Activated B cell treated with CpG ODN at 0.5 μM for 24 hours (primary cell): Measurements from ENCODE around the gene VEZT. TPM values are rescaled to one million over a fixed set of nuclear protein-coding genes. Genes with fewer than 3 reads are reported as not detected.

Source experiments
- ATAC-seq: fragments of 200-7000 bp; cut with Tn5 transposase; one replicate; pipeline ENCODE4 v1.10.0; 2021; ENCODE audit warnings: low read depth, mild to moderate bottlenecking, moderate library complexity
- CTCF ChIA-PET: fragments of 350-600 bp; sonication (Branson Sonifier 250); formaldehyde crosslinking; loops from one replicate; lab custom pipeline; 2021; ENCODE audit warnings: antibody characterized with exemption; lab: Charles Lee
- POLR2A ChIA-PET: fragments of 350-600 bp; sonication (Branson Sonifier 250); formaldehyde crosslinking; loops from one replicate; lab custom pipeline; 2021; ENCODE audit warnings: antibody characterized with exemption; lab: Charles Lee
- DNase-seq: peaks from one replicate; pipeline ENCODE4 v3.0.0; 2022
- H3K27ac Mint-ChIP-seq: one replicate; pipeline ENCODE4 v1.8.0; 2020; ENCODE audit warnings: mixed read lengths
- H3K27me3 Mint-ChIP-seq: one replicate; pipeline ENCODE4 v1.8.0; 2021; ENCODE audit warnings: mixed read lengths
- H3K36me3 Mint-ChIP-seq: one replicate; pipeline ENCODE4 v1.8.0; 2021; ENCODE audit warnings: low read depth, mixed read lengths
- H3K4me1 Mint-ChIP-seq: one replicate; pipeline ENCODE4 v1.8.0; 2021; ENCODE audit warnings: mixed read lengths
- H3K4me3 Mint-ChIP-seq: one replicate; pipeline ENCODE4 v1.8.0; 2020; ENCODE audit warnings: mild to moderate bottlenecking, mixed read lengths
- H3K9me3 Mint-ChIP-seq: one replicate; pipeline ENCODE4 v1.8.0; 2020; ENCODE audit warnings: mixed read lengths
- intact Hi-C: fragments of 100-400 bp; cut with micrococcal nuclease; formaldehyde crosslinking; loops from one replicate; pipeline ENCODE4 v1.15.1; 2024
- total RNA-seq: library from RNA; stranded (reverse); gene quantifications from 2 replicates; pipeline ENCODE4 v1.2.3, GENCODE V29; 2022
- TF ChIP-seq, protein P1 (sequence below): fragments of 200-600 bp; IDR thresholded peaks from one replicate; pipeline ENCODE4 v1.8.0; 2022; ENCODE audit warnings: antibody characterized with exemption, mild to moderate bottlenecking

VEZT gene
- total RNA-seq, 1 donor from 2014 or later, result 58.7 TPM

GRCh38 chr12:95206916-95207315 is 10.7 kb upstream of the VEZT start:
- CTCF ChIA-PET, result no interaction called here
- H3K27me3 Mint-ChIP-seq, result no peaks in the 10 kb centered on the region
- H3K27ac Mint-ChIP-seq, result no peak overlapping the region
- no peak for DNase-seq
- POLR2A ChIA-PET, result interaction anchor here (0.7 kb wide), 1 partner anchor 1768 kb away, joined by 4 read pairs; no protein-coding TSS in a partner anchor
- TF ChIP-seq, protein P1, sequence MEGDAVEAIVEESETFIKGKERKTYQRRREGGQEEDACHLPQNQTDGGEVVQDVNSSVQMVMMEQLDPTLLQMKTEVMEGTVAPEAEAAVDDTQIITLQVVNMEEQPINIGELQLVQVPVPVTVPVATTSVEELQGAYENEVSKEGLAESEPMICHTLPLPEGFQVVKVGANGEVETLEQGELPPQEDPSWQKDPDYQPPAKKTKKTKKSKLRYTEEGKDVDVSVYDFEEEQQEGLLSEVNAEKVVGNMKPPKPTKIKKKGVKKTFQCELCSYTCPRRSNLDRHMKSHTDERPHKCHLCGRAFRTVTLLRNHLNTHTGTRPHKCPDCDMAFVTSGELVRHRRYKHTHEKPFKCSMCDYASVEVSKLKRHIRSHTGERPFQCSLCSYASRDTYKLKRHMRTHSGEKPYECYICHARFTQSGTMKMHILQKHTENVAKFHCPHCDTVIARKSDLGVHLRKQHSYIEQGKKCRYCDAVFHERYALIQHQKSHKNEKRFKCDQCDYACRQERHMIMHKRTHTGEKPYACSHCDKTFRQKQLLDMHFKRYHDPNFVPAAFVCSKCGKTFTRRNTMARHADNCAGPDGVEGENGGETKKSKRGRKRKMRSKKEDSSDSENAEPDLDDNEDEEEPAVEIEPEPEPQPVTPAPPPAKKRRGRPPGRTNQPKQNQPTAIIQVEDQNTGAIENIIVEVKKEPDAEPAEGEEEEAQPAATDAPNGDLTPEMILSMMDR, result no peak
- H3K36me3 Mint-ChIP-seq, result no peaks in the 10 kb centered on the region
- H3K4me3 Mint-ChIP-seq, result no peak overlapping the region
- intact Hi-C loops, result no loop called here
- peaks cover 27% of the 10 kb centered on the region for H3K4me1 Mint-ChIP-seq
- H3K9me3 Mint-ChIP-seq, result peaks cover 2% of the 10 kb centered on the region
- ATAC-seq, result no peak

GRCh38 chr12:95207407-95207806 is 10.2 kb upstream of the VEZT start:
- TF ChIP-seq, protein P1, result no peak
- Mint-ChIP-seq H3K36me3 (no peaks in the 10 kb centered on the region), H3K27ac (no peak overlapping the region), H3K27me3 (no peaks in the 10 kb centered on the region), H3K4me3 (no peak overlapping the region), H3K4me1 (peaks cover 26% of the 10 kb centered on the region), H3K9me3 (peaks cover 2% of the 10 kb centered on the region)
- ChIA-PET POLR2A (no interaction called here), CTCF (no interaction called here)
- intact Hi-C loops, result no loop called here
- ATAC-seq, result no peak
- no peak for DNase-seq

GRCh38 chr12:95208678-95209077 is 8.9 kb upstream of the VEZT start:
- Mint-ChIP-seq H3K4me3 (no peak overlapping the region), H3K9me3 (peaks cover 2% of the 10 kb centered on the region), H3K27ac (no peak overlapping the region), H3K27me3 (no peaks in the 10 kb centered on the region), H3K36me3 (no peaks in the 10 kb centered on the region), H3K4me1 (peaks cover 16% of the 10 kb centered on the region)
- DNase-seq, result no peak
- ChIA-PET POLR2A (no interaction called here), CTCF (no interaction called here)
- intact Hi-C loops, result no loop called here
- ATAC-seq, result no peak
- TF ChIP-seq, protein P1, result no peak

- H3K4me1 Mint-ChIP-seq, result peaks cover 21% of the 10 kb centered on the region
- intact Hi-C loops, result loop anchor here (10.0 kb wide), 3 partner anchors 398 to 1692 kb away; partner anchors contain the start of genes NEDD1 and PLXNC1
- TF ChIP-seq, protein P1, result no peak
- peaks cover 4% of the 10 kb centered on the region for H3K36me3 Mint-ChIP-seq
- H3K4me3 Mint-ChIP-seq, result peak overlapping the region; percentile 2
- H3K9me3 Mint-ChIP-seq, result no peaks in the 10 kb centered on the region
- ATAC-seq, result no peak
- no peak for DNase-seq
- ChIA-PET CTCF (no interaction called here), POLR2A (no interaction called here)
- H3K27ac Mint-ChIP-seq, result no peak overlapping the region
- H3K27me3 Mint-ChIP-seq, result no peaks in the 10 kb centered on the region
Measured at GRCh38 chr12:95212586-95212985, 5.0 kb upstream of the VEZT start.

GRCh38 chr12:95213119-95213518 is 4.5 kb upstream of the VEZT start:
- TF ChIP-seq, protein P1, result no peak
- intact Hi-C loops, result loop anchor here (10.0 kb wide), 3 partner anchors 398 to 1692 kb away; partner anchors contain the start of genes NEDD1 and PLXNC1
- no peak for DNase-seq
- ChIA-PET POLR2A (interaction anchor here (0.5 to 0.8 kb wide), 2 partner anchors 8 to 14 kb away, joined by 3 to 4 read pairs; no protein-coding TSS in a partner anchor), CTCF (no interaction called here)
- H3K27me3 Mint-ChIP-seq, result no peaks in the 10 kb centered on the region
- no peak for ATAC-seq
- peaks cover 7% of the 10 kb centered on the region for H3K36me3 Mint-ChIP-seq
- H3K4me3 Mint-ChIP-seq, result no peak overlapping the region
- no peak overlapping the region for H3K27ac Mint-ChIP-seq
- no peaks in the 10 kb centered on the region for H3K9me3 Mint-ChIP-seq
- peaks cover 19% of the 10 kb centered on the region for H3K4me1 Mint-ChIP-seq
